ENCODE results near the gene RAMACL.
"Not testable (repeated sequence)": the region's sequence is repeated elsewhere in the genome, so short reads cannot be mapped to it uniquely, and the experiment has no call there.

The RAMACL gene

DNA sequence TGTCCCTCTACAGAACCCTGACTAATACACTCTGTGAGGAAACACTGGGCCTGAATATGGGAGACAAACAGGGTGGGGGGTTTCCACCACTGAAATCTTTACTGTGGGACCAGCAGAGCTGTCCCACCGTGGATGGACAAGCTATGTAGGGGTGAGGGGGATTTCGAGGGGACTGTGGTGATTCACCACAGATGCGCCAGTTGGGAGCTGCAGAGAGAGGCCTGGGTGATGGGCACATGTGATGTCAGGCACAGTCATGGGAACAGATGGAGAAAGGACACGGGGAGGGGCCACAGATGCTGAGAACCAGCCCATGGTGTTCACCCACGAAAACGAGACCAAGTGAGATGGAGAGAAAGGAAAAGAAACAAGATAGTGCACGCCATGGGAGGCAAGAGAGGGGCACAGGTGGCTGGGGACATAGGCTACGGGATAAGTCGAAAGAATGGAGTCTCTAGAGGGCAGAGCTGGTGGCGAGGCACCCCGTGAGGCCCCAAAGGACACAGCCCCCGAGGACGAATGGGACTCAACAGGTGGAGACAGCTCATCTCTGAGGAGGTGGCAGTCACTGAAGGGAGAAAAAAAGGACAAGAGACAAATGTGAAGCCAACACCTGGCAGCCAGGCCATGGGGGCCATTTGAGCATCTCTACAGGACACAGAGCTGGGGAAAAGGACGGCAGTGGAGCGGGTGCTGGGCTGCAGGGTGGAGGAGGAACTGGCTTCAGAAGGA is 10.5 kb upstream of the RAMACL start:
- DNase-seq (ENCODE audit: low read depth in 2 of 2, low spot score in 1 of 2), result no peak

GRCh38 chr6:166595949-166596348 is 9.5 kb upstream of the RAMACL start:
- no peak for DNase-seq (ENCODE audit: low read depth in 2 of 2, low spot score in 1 of 2)

DNA sequence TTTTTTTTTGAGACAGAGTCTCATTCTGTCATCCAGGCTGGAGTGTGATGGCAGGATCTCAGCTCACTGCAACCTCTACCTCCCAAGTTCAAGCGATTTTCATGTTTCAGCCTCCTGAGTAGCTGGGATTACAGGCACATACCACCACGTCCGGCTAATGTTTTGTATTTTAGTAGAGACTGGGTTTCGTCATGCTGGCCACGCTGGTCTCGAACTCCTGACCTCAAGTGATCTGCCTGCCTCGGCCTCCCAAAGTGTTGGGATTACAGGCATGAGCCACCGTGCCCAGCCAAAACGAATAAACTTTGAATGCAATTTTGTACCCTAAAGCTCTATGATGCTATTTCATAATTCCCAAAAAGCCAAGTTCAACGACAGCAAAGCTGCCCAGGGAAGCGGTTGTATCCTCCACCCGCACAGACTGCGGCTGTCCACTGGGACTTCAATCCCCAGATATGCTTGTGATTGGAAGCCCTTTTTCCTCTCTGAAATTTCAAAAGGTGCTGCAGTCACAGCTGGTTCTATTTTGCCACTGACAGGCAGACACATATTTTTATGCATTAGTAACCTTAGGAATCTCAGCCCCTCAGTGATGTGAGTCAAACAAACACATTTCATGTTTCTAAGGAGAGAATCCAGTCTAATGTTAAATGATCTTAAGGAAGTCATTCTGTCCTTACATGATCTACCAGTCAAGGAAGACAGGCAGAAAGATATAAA is 8.7 kb upstream of the RAMACL start:
- DNase-seq (ENCODE audit: low read depth in 2 of 2, low spot score in 1 of 2), result no peak

GRCh38 chr6:166592821-166593220 is 6.3 kb upstream of the RAMACL start:
- DNase-seq (ENCODE audit: low read depth in 2 of 2, low spot score in 1 of 2), result no peak

DNA sequence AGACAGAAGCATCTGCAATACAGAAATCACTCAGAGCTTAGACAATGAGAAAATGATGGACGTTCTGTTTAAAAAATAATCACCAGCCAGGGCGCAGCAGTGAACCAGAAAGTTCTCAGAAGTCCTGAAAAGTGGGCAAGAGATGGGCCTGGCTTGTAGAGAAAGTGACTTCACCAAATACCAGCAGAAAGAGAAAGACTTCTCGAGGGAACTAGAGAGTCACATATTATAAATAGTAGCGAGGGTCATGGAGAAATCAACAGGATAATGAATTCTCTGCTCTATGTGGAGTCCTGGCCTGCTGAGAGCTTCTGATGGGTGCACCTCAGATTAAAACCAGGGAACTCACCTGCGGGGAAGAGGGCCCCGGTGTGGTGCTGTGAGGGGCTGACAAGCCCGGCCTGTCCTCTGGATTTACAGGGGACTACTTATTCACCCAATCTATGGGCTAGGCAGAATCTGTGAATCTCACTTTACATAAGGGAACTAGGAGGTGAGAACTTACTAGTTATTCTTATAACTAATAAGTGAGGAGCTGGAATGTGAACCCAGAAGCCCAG is 5.6 kb upstream of the RAMACL start:
- no peak for DNase-seq (ENCODE audit: low read depth in 2 of 2, low spot score in 1 of 2)

DNA sequence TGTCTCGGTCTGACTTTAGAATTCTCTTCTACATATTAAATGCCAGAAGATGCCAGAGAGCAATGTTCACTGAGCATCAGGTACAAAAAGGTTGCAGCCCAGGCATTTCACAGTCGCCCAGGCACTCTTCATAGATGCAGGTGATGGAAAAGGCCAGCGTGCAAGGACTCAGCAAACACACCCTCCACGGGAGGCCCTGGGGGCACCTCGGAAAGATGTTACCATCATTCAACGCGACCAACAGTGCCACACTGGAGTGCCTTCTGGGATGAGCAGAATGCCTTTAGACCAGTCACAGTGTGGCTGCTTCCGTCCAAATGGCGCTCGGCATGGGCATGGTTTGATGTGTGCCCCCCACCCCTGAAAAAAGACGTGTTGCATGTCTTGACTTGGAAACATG is 4.5 kb upstream of the RAMACL start:
- no peak for DNase-seq (ENCODE audit: low read depth in 2 of 2, low spot score in 1 of 2)

DNA sequence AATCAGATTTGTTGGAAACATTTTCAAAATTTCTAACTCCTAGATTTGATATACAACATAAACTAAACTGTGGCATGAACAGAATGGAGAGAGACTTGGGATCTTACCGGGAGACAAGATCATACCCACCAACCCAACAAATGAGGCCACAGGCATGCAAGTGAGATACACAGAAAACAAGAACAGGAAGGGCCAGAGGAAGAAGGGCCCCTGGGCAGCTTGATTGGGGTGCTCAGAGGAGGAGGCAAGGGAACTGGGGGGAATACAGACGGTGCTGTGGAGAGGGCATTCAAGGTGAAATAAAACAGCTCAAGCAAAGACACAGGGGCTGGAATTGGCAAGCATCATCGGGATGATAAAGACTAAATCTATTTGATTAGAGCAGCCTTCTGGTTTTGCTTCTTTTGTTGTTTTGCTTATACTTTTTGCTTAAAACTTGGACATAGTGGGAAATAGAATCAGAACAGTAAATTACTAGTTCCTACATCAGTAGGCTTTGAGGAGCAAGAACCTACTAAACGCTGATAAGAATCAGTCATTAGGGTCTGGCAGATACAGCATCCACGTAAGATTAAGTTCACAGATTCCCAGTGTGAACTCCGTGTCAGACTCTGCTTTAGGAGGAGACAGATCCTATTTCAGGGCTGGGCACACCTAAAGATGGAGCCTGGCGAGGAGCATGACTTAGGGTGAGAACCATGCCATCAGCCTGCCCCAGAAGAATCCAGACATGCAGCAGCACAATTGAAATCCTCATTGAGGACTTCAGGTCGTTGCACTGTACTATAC is 3.5 kb upstream of the RAMACL start:
- DNase-seq (ENCODE audit: low read depth in 2 of 2, low spot score in 1 of 2), result no peak

DNA sequence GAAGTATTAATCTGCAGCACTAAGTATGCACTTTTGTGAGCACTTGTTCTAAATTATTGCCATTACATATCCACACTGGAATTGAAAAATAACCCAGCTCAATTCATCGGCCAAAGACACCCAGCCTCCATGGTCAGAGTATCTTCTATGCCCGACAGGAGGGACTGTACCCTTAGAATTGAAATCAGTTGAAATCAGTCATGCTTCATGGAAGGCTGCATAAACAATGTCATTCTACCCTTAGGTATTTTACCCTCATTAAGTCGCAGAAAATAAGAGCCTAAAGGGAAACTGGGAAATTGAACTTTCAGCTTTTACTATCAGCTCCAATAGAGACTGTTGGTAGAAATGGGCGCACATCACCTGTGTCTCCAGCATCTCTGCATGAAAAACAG is 2.9 kb upstream of the RAMACL start:
- no peak for DNase-seq (ENCODE audit: low read depth in 2 of 2, low spot score in 1 of 2)

DNA sequence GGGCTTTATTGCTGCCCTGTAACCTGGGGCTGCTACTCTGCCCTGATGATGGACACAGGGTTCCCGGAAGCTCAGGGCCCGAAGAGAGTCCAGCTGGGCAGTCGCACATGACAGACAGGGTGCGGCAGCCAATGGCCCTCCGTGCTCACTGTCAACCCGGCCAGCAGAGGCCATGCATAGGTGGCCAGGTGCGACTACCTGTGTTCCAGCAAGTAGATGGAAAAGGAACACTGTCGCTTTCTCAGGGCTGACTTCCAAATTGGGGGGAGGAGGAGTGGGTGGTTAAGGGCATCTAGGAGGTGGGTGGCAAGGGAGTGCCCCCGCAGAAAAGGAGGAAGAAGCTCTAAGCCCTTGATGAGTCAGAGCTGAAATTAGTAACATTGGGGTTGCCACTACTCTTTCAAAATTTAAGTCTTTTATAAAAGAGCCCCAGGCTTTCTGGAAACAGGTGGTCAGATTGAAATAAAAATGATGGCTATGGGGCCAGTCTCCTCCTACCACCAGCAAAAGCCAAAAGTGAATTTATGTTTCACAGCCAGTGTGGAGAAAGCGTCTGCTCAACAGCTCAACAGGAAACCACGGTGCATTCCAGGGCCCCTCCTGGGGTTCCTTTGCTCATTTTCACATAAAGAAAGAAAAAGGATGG is 2.3 kb upstream of the RAMACL start:
- DNase-seq (ENCODE audit: low read depth in 2 of 2, low spot score in 1 of 2), result no peak

DNA sequence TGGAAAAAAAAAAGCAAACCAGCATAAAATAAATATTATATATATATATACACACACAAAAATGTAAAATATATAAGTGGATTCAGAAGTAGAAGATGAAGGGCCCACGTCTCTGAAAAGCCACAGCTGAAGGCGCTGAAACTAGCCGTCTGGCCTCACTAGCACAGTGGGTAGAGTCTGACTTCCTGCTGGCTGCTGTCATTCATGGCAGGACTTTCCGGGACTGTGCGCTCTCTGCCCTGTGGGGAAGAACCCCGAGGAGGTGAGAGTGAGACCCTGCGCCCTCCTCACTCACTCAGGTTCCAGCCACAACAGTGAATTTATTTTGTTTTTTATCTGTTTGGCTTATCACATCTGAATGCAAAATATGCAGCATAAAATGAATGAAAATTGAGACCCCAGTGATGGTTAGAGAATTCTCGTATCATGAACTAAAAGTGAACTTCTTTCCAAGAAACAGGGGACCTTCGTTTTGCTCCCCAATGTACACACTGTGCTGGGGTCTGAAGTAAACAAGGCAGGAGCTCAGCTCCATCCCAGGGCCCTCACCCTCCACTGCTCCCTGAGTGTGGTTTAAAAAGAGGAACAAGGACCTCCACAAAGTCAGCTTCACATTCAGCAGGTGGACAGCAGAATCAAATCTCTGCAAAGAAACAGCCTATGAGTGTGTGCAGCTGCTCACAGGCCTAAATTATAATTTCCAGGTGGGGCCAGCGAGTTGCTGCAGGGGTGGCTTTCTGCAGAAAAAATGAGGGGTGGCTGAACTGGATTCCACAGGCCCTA is 1.3 kb upstream of the RAMACL start:
- DNase-seq (ENCODE audit: low read depth in 2 of 2, low spot score in 1 of 2), result no peak

DNA sequence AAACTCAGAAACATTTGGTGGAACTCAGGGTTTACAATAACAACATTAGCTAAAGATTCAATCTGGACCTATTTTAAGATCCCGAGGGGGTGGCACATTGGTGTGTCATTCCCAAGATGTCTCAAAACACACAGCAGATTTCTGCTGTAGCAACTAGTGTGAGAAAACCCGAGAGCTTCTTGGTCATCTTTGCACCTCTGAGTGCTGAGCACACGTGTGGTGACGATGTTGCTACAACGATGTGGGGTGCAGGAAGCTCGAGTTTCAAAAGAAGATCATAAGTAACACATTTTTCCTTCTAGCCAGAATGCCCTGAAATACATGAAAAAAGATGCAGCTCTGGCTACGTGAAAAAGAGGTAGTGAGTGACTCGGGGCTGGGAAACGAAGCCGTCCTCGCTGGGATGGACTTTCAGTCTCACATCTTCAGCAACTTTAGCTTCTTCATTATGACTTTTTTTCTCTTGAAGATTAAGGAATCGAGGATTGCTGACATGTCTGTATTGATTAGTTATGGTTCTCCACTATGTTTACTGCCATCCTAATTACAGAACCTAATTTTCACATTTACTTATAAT is 1.5 kb downstream of the RAMACL start:
- DNase-seq (ENCODE audit: low read depth in 2 of 2, low spot score in 1 of 2), result no peak

- no peak for DNase-seq (ENCODE audit: low read depth in 2 of 2, low spot score in 1 of 2)
Observed at GRCh38 chr6:166584155-166584554, 2.3 kb downstream of the RAMACL start.

DNA sequence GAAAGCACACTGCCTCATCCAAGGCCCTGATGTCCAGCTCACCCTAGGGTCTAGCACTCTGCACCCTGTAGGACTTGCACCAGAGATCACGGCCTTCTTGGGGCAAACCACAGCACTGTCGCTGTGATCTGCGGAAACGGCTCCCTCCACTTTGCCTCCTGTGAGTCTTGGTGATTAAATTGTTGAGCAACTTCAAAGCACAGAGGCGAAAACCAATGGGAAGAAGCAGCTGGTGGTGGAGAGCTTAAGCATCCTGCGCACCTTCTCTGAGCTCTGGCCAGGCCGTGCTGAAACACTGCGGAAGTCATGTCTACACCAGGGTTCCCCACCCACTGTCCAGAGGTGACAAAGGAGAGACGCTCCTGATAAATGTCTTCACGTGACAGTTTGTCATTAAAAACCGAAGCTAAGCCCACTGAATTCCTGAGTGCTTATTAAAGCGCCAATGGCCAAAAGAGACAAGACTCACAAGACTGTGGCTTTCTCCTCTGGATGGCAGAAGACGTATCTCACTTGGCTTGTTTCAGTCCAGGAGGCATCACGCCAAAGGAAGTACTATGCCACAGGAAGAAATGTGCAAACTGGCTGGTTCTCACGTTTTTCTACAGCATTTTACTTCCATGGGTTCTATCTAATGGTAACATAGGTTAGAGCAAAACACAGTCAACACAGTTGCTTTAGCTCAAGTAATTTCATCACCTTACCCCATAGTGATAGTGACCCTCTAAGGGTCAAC is 3.1 kb downstream of the RAMACL start:
- no peak for DNase-seq (ENCODE audit: low read depth in 2 of 2, low spot score in 1 of 2)

- DNase-seq (ENCODE audit: low read depth in 2 of 2, low spot score in 1 of 2), result no peak
Observed at GRCh38 chr6:166582258-166582657, 4.2 kb downstream of the RAMACL start.

DNA sequence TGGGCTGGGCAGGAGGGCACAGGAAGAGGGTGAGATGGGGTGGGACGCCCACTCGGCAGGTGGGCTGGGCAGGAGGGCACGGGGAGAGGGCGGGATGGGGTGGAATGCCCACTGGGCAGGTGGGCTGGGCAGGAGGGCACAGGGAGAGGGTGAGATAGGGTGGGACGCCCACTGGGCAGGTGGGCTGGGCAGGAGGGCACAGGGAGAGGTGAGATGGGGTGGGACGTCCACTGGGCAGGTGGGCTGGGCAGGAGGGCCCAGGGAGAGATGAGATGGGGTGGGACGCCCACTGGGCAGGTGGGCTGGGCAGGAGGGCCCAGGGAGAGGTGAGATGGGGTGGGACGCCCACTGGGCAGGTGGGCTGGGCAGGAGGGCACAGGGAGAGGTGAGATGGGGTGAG is 4.7 kb downstream of the RAMACL start:
- DNase-seq (ENCODE audit: low read depth in 2 of 2, low spot score in 1 of 2), result not testable (repeated sequence)

DNA sequence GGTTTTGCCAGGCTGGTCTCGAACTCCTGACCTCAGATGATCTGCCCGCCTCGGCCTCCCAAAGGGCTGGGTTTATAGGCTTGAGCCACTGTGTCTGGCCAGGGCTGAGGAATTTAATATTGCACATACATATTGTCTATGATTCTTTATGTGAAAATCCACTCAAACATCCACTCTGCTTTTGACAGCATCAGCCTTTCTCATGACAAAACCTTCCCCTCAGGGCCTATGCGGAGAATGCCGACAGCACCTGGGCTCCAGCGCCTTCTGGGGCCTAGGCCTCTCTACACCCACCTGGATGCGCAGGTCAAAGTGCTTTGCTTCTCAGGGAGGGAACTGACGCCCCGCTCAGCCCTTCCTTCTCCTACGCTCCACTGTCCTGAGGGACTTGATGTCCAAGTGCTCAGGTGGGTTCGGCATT is 5.4 kb downstream of the RAMACL start:
- no peak for DNase-seq (ENCODE audit: low read depth in 2 of 2, low spot score in 1 of 2)

- DNase-seq (ENCODE audit: low read depth in 2 of 2, low spot score in 1 of 2), result no peak
Observed at GRCh38 chr6:166580076-166581050, 6.1 kb downstream of the RAMACL start.

- no peak for DNase-seq (ENCODE audit: low read depth in 2 of 2, low spot score in 1 of 2)
Observed at GRCh38 chr6:166579237-166579850, 7.1 kb downstream of the RAMACL start.
